Endometrial microvascular endothelial cells (primary cell): Measurements from ENCODE around the gene SH3GL3. TPM values are rescaled to one million over a fixed set of nuclear protein-coding genes. Genes with fewer than 3 reads are reported as not detected.

Experiments used
- in situ Hi-C: cut with HindIII; loops from 2 replicates; pipeline ENCODE4 v1.10.0; 2017; ENCODE audit warnings: low sequenced_read_pairs, low pct_unique_long_range_greater_than_20kb; ENCODE audit errors: inconsistent ontology term
- total RNA-seq: library from RNA; depleted of rRNA; stranded (reverse); fragments of >200 nt; gene quantifications from one replicate; pipeline ENCODE4 v1.2.3, GENCODE V29; 2015; ENCODE audit errors: inconsistent ontology term

Gene SH3GL3
- total RNA-seq, 1 donor from 2014 or later = not detected

- in situ Hi-C loops = no loop called here
These were observed 44.3 kb downstream of the SH3GL3 start for GRCh38 chr15:83491486-83491885.

- in situ Hi-C loops = no loop called here
These were observed 49.6 kb downstream of the SH3GL3 start for GRCh38 chr15:83496766-83497165.

DNA sequence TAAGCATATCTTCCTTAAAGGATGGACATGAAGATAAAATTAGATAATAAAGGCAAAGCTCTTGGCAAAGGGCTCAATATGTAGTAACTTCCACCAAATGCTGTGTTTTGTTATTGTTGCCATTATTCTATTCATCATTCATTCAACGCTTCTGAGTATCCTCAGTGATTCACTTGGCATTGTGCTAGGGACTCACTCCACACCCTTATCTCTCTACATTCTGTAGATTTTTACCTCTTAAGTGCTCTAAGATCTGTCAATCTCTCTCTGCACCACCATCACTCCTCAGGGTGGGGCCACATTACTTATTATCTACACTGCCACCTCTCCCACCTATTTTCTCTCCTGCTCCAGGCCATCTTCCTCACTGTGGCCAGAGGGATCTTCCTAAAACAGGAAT is 51.2 kb downstream of the SH3GL3 start:
- in situ Hi-C loops = no loop called here

DNA sequence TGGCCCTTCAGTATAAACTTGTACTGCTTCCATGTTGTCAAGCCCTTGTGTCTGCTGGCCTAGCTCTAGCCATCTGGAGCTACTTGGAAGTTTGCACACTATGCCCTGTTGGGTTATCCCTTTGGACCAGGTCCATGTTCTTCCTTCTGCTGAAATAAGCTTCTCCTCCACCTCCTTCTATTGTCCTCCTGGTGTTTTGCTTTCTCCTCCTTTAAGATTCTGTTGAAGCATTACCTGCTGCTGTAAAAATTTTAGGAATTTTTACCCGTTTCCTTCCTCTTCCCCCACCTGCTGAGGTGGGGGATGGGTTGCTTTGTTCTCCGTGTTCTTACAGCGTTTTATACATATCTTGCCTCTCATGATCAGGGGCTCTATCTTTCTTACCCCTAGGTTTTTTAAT is 51.7 kb downstream of the SH3GL3 start:
- in situ Hi-C loops = no loop called here

- in situ Hi-C loops = no loop called here
These were observed 52.3 kb downstream of the SH3GL3 start for GRCh38 chr15:83499476-83499875.

DNA sequence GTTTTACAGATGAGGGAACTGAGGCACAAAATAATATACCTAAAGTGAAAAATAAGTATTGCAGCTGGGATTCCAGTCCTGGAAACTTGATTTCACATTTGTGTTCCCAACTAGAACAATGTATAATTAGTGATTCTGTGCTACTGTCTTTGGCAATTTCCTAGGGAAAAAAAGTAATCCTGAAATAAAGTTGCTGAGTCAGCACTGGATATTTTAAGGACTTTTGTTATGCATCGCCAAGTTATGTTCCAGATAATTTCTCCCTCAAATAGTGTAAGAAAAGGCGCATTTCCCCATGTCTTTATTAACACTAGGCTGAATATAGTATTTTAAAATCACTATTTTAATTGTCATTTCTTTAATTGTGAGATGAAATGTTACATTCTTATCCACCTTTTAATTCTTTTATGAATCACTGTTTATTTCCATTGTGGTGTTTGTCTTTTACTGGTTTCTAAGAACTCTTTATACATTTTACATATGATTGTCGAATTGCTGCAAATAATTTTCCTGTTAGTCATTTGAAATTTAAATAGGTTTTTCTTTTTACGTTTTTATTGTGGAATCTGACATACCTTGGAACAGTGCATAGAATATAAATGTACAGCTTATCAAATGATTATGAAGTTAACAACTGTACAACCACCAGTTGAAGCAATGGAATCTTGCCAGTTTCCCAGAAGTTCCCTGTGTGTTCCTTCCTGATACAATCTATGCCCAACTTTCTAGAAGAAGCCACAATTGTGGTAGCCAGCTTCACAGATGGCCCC is 56.6 kb downstream of the SH3GL3 start:
- in situ Hi-C loops = no loop called here

GRCh38 chr15:83504365-83504764 is 57.2 kb downstream of the SH3GL3 start:
- in situ Hi-C loops = no loop called here

- in situ Hi-C loops = no loop called here
These were observed 62.9 kb downstream of the SH3GL3 start for GRCh38 chr15:83510001-83510400.

DNA sequence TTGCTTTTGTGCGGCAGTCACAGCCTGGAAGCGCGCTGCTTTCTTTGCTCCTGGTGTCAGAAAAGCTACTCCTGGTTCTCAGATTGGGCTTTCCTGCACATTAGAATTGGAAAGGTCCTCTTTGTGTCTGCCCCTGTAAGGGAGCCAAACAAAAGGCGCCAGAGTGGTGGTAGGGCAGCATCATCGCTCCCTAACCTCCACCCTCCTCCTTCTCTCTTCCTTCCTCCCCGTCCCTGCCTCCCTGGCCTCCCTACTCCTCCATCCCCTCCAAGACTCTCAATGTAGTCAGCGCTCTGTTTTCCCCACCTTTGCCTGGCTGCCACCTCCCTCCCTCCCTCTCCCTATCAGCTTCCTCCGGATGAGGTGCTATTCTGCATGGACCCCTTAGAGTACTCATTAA is 65.3 kb downstream of the SH3GL3 start:
- in situ Hi-C loops = no loop called here

- in situ Hi-C loops = no loop called here
These were observed 67.4 kb downstream of the SH3GL3 start for GRCh38 chr15:83514584-83514983.

GRCh38 chr15:83515164-83515563 is 68.0 kb downstream of the SH3GL3 start:
- in situ Hi-C loops = no loop called here

DNA sequence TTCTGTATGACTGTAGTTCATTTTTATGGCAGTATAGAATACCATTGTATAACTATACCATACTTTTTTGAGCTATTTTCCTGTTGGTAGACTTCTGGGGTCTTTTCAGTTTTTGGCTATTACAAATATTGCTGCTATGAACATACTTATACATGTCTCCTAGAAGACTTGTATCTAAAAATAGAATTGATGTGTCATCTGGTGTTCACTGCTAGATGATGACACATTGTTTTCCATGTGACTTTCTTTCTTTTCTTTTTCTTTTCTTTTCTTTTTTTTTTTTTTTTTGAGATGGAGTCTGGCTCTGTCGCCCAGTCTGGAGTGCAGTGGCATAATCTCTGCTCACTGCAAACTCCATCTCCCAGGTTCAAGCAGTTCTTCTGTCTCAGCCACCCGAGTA is 69.8 kb downstream of the SH3GL3 start:
- in situ Hi-C loops = no loop called here

- in situ Hi-C loops = no loop called here
These were observed 79.2 kb downstream of the SH3GL3 start for GRCh38 chr15:83526319-83526718.

- in situ Hi-C loops = no loop called here
These were observed 86.3 kb downstream of the SH3GL3 start for GRCh38 chr15:83533410-83533962.

GRCh38 chr15:83537606-83538005 is 90.5 kb downstream of the SH3GL3 start:
- in situ Hi-C loops = no loop called here

GRCh38 chr15:83538682-83539081 is 91.5 kb downstream of the SH3GL3 start:
- in situ Hi-C loops = no loop called here

DNA sequence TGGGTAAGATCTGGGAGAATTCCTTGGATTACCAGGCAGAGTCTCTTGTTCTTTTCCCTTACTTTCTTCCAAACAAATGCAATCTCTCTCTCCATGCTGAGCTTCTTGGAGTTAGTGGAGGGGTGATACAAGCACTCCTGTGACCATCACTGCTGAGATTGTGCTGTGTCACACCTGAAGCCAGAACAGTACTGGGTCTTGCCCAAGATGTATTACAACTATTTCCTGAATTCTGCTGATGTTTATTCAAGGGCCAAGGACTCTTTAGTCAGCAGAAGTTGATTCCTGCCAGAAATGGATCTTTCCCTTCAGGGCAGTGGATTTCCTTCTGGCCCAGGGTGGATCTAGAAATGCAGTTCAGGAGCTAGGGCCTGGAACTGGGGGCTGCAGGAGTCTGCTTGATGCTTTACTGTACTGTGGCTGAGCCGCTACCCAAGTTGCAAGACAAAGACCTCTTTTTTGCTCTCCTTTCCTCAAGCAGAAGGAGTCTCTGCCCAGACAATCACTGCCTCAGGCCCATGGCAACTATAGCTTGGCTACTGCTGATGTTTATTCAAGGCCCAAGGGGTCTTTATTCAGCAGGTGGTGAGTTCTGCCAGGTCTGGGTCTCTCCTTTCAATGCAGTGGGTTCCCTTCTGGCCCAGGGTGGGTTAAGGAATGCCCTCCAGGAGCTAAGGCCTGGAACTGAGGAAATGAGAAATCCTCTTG is 98.8 kb downstream of the SH3GL3 start:
- in situ Hi-C loops = no loop called here

DNA sequence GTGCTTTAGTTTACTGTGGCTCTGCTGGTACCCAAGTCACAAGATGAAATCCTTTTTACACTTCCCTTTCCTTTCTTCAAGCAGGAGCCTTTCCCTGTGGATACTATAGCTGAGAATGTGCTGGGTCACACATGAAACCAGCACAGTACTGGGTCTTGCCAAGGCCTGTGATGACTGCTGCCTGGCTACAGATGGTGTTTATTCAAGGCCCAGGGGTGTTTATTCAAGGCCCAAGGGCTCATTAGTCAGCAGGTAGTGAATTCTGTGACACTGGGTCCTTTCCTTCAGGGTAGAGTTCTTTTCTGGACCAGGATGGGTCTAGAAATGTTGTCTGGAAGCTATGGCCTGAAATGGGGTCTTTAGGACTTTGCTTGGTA is 99.4 kb downstream of the SH3GL3 start:
- in situ Hi-C loops = no loop called here

DNA sequence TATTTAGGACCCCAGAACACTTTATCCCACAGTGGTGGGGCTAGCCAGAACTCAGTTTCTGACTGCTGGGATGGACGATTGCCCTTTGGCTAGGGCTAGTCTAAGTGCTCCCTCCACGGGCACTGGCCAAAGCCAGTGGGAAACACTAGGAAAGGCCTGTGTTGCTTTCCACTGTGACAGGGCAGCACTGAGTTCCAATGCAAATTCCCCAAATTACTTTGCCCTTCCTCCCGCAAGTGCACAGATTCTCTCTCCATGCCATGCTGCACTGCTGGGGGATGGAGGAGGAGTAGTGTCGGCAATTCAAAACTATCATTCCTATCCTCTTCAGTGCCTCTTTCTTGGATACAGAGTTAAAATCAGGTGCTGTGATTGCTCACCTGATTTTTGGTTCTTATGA is 100.0 kb downstream of the SH3GL3 start:
- in situ Hi-C loops = no loop called here

DNA sequence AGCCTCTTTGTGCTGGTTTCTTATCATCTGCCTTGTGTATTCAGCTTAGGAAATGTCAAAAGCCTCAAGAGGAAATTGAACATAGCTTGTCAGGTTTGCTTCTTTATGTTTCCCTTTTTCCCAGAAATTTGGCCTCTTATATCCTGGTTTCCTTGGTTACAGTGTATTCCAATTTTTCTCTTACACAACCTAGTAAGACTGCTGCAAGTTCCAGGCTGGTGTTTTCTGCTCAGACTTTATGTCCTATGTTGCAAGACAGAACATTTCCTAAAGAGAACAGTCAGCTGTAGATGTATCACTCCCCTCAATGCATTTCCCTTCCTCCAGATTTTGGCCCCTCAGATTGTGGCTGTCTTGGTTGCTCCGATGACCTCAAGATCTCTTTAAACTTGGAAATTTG is 102.5 kb downstream of the SH3GL3 start:
- in situ Hi-C loops = no loop called here
